T-helper 2 cell treated with Interferon-gamma antibody and Interleukin-4, amounts not matched to agents 5 μg/mL and 100 μg/mL, for 36 hours (primary cell): ENCODE data around the gene FBXW11.

Experiments
- DNase-seq: peaks from one replicate; pipeline ENCODE4 v3.0.0; 2021; ENCODE audit warnings: low spot score
- H3K27ac Mint-ChIP-seq: one replicate; pipeline ENCODE4 v1.8.0; 2021; ENCODE audit warnings: mild to moderate bottlenecking, mixed read lengths
- H3K27me3 Mint-ChIP-seq: one replicate; pipeline ENCODE4 v1.8.0; 2021; ENCODE audit warnings: low read depth, mixed read lengths
- H3K36me3 Mint-ChIP-seq: one replicate; pipeline ENCODE4 v1.8.0; 2021; ENCODE audit warnings: low read depth, mixed read lengths
- H3K4me1 Mint-ChIP-seq: one replicate; pipeline ENCODE4 v1.8.0; 2021; ENCODE audit warnings: low read depth, mixed read lengths
- H3K4me3 Mint-ChIP-seq: one replicate; pipeline ENCODE4 v1.8.0; 2022; ENCODE audit warnings: mild to moderate bottlenecking, moderate library complexity, mixed read lengths
- H3K9me3 Mint-ChIP-seq: one replicate; pipeline ENCODE4 v1.8.0; 2021; ENCODE audit warnings: mixed read lengths

FBXW11 gene

GRCh38 chr5:171830686-171831085, 175.8 kb downstream of the FBXW11 start:
- H3K4me3 Mint-ChIP-seq: no peak overlapping the region
- peaks cover 2% of the 10 kb centered on the region for H3K4me1 Mint-ChIP-seq
- no peaks in the 10 kb centered on the region for H3K36me3 Mint-ChIP-seq
- no peaks in the 10 kb centered on the region for H3K9me3 Mint-ChIP-seq
- no peak overlapping the region for H3K27ac Mint-ChIP-seq
- no peak for DNase-seq
- H3K27me3 Mint-ChIP-seq: no peaks in the 10 kb centered on the region

GRCh38 chr5:171827162-171827561, 179.3 kb downstream of the FBXW11 start:
- H3K9me3 Mint-ChIP-seq: no peaks in the 10 kb centered on the region
- H3K36me3 Mint-ChIP-seq: no peaks in the 10 kb centered on the region
- no peak overlapping the region for H3K27ac Mint-ChIP-seq
- DNase-seq: no peak
- H3K27me3 Mint-ChIP-seq: no peaks in the 10 kb centered on the region
- H3K4me1 Mint-ChIP-seq: peaks cover 2% of the 10 kb centered on the region
- no peak overlapping the region for H3K4me3 Mint-ChIP-seq

DNA sequence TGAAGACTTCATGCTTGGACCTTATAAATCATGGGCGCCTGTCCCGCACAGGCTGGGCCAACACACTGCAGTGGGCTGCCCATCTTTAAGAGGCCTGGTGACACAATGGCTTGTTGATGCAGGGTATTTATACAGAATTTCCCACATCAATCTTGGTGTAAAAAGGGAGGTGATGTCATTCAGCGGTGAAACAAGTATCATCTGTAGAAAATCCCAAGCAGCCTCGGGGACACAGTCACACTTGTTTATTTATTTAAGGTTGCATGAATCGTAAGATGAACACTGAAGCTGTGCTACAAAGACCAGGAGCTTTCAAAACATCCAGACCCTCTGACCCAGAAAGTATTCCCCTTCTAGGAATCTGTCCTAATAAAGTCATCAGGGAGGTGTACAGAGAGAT, 180.3 kb downstream of the FBXW11 start:
- no peak for DNase-seq
- H3K4me3 Mint-ChIP-seq: no peak overlapping the region
- H3K4me1 Mint-ChIP-seq: peaks cover 2% of the 10 kb centered on the region
- H3K27me3 Mint-ChIP-seq: no peaks in the 10 kb centered on the region
- no peaks in the 10 kb centered on the region for H3K36me3 Mint-ChIP-seq
- no peak overlapping the region for H3K27ac Mint-ChIP-seq
- no peaks in the 10 kb centered on the region for H3K9me3 Mint-ChIP-seq

DNA sequence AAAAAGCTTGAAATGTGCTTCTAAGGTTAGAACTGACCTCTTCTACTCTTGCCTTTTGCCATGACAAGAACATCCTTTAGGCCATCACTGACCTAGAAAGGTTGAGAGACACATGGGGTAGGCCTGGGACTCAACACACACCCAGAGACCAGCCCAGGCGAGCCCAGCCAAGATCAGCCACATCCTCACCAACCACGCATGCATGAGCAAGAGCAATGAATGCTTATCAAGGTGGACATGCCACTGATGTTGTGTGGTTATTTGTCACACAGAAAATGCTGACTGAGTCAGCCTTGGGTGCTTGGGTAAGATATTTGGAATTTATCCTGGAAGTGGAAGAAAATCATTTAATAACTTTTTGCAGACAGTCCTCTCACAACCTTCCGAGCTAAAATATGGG, 181.4 kb downstream of the FBXW11 start:
- Mint-ChIP-seq H3K36me3 (no peaks in the 10 kb centered on the region), H3K4me1 (no peaks in the 10 kb centered on the region), H3K9me3 (no peaks in the 10 kb centered on the region), H3K4me3 (no peak overlapping the region), H3K27me3 (no peaks in the 10 kb centered on the region), H3K27ac (no peak overlapping the region)
- DNase-seq: no peak

GRCh38 chr5:171823269-171823668, 183.2 kb downstream of the FBXW11 start:
- Mint-ChIP-seq H3K4me3 (no peak overlapping the region), H3K27ac (no peak overlapping the region), H3K9me3 (no peaks in the 10 kb centered on the region), H3K4me1 (no peaks in the 10 kb centered on the region), H3K36me3 (no peaks in the 10 kb centered on the region), H3K27me3 (no peaks in the 10 kb centered on the region)
- DNase-seq: no peak

- Mint-ChIP-seq H3K4me3 (no peak overlapping the region), H3K27me3 (no peaks in the 10 kb centered on the region), H3K4me1 (no peaks in the 10 kb centered on the region), H3K36me3 (no peaks in the 10 kb centered on the region), H3K27ac (no peak overlapping the region), H3K9me3 (no peaks in the 10 kb centered on the region)
- DNase-seq: no peak
Measured at GRCh38 chr5:171821286-171821685, 185.2 kb downstream of the FBXW11 start.

DNA sequence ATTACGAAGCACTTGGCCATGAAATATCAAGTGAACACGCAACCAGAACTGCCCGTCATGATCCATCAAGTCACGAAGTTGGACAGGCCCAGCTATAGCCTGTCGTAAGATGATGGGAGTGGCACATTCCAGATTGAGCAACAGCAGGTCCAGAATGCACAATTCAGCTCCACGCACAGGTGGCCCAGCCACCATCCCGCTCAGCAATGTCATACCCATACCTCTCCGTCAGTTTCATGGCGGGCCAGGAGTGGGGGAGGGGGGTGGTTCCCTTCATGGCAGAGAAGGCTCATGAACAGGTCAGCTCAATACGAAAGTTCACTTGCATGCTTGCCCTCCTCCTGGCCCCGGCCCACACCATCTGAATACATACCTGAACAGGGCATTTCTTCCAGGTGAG, 185.9 kb downstream of the FBXW11 start:
- Mint-ChIP-seq H3K27ac (no peak overlapping the region), H3K4me3 (no peak overlapping the region), H3K9me3 (no peaks in the 10 kb centered on the region), H3K27me3 (peaks cover 3% of the 10 kb centered on the region), H3K36me3 (no peaks in the 10 kb centered on the region), H3K4me1 (no peaks in the 10 kb centered on the region)
- DNase-seq: no peak

DNA sequence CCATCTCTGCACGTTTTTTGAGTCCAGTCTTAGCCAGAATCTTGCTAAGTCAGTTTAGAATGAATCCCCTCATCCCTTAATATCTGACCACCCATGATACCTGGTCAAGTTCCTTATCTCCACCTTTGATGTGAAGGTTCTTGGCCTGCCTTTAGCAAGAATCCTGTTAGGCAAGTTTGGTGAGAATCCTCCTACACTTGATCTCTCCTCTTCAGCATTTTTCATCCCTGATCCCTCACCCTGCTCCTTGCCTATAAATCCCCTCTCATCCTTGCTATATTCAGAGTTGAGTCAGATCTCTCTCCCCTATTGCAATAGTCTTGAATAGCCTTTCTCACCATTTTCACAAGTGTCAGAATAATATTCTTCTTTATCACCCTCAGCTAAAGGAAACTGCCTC, 189.8 kb downstream of the FBXW11 start:
- Mint-ChIP-seq H3K4me3 (no peak overlapping the region), H3K4me1 (no peaks in the 10 kb centered on the region), H3K27me3 (peaks cover 3% of the 10 kb centered on the region), H3K27ac (no peak overlapping the region), H3K9me3 (no peaks in the 10 kb centered on the region), H3K36me3 (no peaks in the 10 kb centered on the region)
- DNase-seq: no peak

- DNase-seq: no peak
- H3K9me3 Mint-ChIP-seq: no peaks in the 10 kb centered on the region
- H3K4me1 Mint-ChIP-seq: no peaks in the 10 kb centered on the region
- H3K36me3 Mint-ChIP-seq: no peaks in the 10 kb centered on the region
- peaks cover 3% of the 10 kb centered on the region for H3K27me3 Mint-ChIP-seq
- no peak overlapping the region for H3K4me3 Mint-ChIP-seq
- H3K27ac Mint-ChIP-seq: no peak overlapping the region
Measured at GRCh38 chr5:171813813-171814490, 192.5 kb downstream of the FBXW11 start.

DNA sequence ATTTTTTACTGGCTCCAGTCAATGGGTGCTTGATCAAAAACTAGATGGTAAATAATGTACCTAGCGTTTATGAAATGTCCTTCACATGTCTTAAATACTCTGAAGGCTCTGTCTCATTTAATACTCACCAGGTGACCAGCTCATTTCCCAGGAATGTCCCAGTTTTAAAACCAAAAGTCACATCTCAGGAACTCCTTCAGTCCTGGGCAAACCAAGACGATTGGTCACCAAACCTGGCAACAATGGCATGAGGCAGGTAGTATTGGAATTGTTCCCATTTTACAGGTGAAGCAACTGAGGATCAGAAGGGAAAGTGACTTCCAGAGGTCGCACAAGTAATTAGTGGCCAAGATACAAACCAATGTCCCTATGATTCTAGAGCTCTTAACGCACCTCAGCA, 193.2 kb downstream of the FBXW11 start:
- Mint-ChIP-seq H3K27me3 (peaks cover 3% of the 10 kb centered on the region), H3K36me3 (no peaks in the 10 kb centered on the region), H3K9me3 (no peaks in the 10 kb centered on the region), H3K27ac (no peak overlapping the region), H3K4me1 (no peaks in the 10 kb centered on the region), H3K4me3 (no peak overlapping the region)
- no peak for DNase-seq
